Transverse colon (tissue), 4 donors: ENCODE data around the gene SYNE1. TPM values are rescaled to one million over a fixed set of nuclear protein-coding genes. Genes with fewer than 3 reads are reported as not detected.
A peak's percentile ranks its signal among the peaks of the same experiment; 100 is the strongest.

Experiments
- DNase-seq: peaks from one replicate; pipeline ENCODE4 v3.0.0-alpha.2; 2019
- H3K27ac ChIP-seq, 4 donors: fragments of 200-600 bp; sonication (generic); 2 replicates each; pipeline ENCODE4 v1.5.1; 2016 to 2018; ENCODE audit warnings: inconsistent platforms in 4 of 4
- H3K27me3 ChIP-seq: fragments of 200-600 bp; sonication (generic); 2 replicates; pipeline ENCODE4 v1.5.1; 2017; ENCODE audit warnings: inconsistent platforms
- H3K36me3 ChIP-seq, 4 donors: fragments of 200-600 bp; sonication (generic); 2 replicates each; pipeline ENCODE4 v1.5.1; 2017 to 2019; ENCODE audit warnings: inconsistent platforms in 4 of 4
- H3K4me1 ChIP-seq, 4 donors: fragments of 200-600 bp; sonication (generic); 2 replicates each; pipeline ENCODE4 v1.5.1; 2017 to 2020; ENCODE audit warnings: inconsistent platforms in 4 of 4
- H3K4me3 ChIP-seq, 4 donors: fragments of 200-600 bp; sonication (generic); 1 replicate in 1 of 4; 2 replicates in 3 of 4; pipeline versions ENCODE4 v1.5.1 to v1.6.1; 2017 to 2019; ENCODE audit warnings: inconsistent platforms in 4 of 4
- H3K9me3 ChIP-seq, 2 donors: fragments of 200-600 bp; sonication (generic); 2 replicates each; pipeline ENCODE4 v1.5.1; 2017 to 2019; ENCODE audit warnings: inconsistent platforms in 2 of 2
- EP300 ChIP-seq: sonication (generic); formaldehyde crosslinking; IDR thresholded peaks from one replicate; pipeline ENCODE4 v1.6.1; 2017; ENCODE audit warnings: antibody characterized with exemption, low read depth
- POLR2A ChIP-seq: fragments of 450-650 bp; IDR thresholded peaks from one replicate; pipeline ENCODE4 v1.6.1; 2016; ENCODE audit warnings: antibody characterized with exemption, mild to moderate bottlenecking, moderate library complexity
- POLR2AphosphoS5 ChIP-seq, 3 donors: sonication (generic); formaldehyde crosslinking; IDR thresholded peaks; one replicate each; pipeline ENCODE4 v1.6.1; 2016; ENCODE audit warnings: antibody characterized with exemption in 3 of 3
- WGBS, 2 donors: methylation state at CpG; one replicate each; pipeline ENCODE4 v1.1.5; 2018; ENCODE audit warnings: low coverage in 1 of 2; 5-methylcytosine and 5-hydroxymethylcytosine counted together
- in situ Hi-C, 4 donors: fragments of 200-750 bp; cut with MboI; loops; one replicate each; pipeline versions ENCODE4 v1.15.0 to v1.15.1; 2017; ENCODE audit warnings: low sequenced_read_pairs in 3 of 4, low pct_ligation_motif_present in 1 of 4, low pct_unique_long_range_greater_than_20kb in 1 of 4
- intact Hi-C: fragments of 100-400 bp; cut with DNase I; formaldehyde crosslinking; loops from one replicate; pipeline ENCODE4 v1.15.1; 2023; ENCODE audit warnings: low total_unique reads
- total RNA-seq, 4 donors: library from RNA; depleted of rRNA; stranded (reverse); fragments of >200 nt; gene quantifications; one replicate each; pipeline ENCODE4 v1.1.0, GENCODE V29; 2016
- TF ChIP-seq, protein P1 (sequence below), 5 experiments: fragments of 200-600 bp in 3 of 5; fragments of 450-650 bp in 2 of 5; sonication (generic) in 3 of 5; IDR thresholded peaks; 1 replicate in 2 of 5; 2 replicates in 3 of 5; pipeline ENCODE4 v1.5.1; 2016 to 2017; ENCODE audit warnings: antibody characterized with exemption in 5 of 5, inconsistent platforms in 3 of 5, mild to moderate bottlenecking in 2 of 5, moderate library complexity in 1 of 5

SYNE1 gene
- total RNA-seq, 4 donors from 2014 or later, result 31.4 to 87.2 (median 59.7) TPM

- Histone ChIP-seq H3K27me3 (no peaks in the 10 kb centered on the region), H3K27ac (no peak overlapping the region), H3K4me3 (no peak overlapping the region), H3K4me1 (no peaks in the 10 kb centered on the region), H3K9me3 (no peaks in the 10 kb centered on the region), H3K36me3 (peaks cover 0 to 16% (median 5%) of the 10 kb centered on the region in 4 donors)
- intact Hi-C loops (no loop called here), in situ Hi-C loops (no loop called here)
- 87 to 100% methylated on average over 1 to 8 of the region's 8 CpGs for WGBS, 2 donors
- no peak for DNase-seq
- TF ChIP-seq POLR2AphosphoS5 (IDR thresholded peaks at IDR 0.05) (no peak), EP300 (no peak), POLR2A (no peak)
- TF ChIP-seq, protein P1, sequence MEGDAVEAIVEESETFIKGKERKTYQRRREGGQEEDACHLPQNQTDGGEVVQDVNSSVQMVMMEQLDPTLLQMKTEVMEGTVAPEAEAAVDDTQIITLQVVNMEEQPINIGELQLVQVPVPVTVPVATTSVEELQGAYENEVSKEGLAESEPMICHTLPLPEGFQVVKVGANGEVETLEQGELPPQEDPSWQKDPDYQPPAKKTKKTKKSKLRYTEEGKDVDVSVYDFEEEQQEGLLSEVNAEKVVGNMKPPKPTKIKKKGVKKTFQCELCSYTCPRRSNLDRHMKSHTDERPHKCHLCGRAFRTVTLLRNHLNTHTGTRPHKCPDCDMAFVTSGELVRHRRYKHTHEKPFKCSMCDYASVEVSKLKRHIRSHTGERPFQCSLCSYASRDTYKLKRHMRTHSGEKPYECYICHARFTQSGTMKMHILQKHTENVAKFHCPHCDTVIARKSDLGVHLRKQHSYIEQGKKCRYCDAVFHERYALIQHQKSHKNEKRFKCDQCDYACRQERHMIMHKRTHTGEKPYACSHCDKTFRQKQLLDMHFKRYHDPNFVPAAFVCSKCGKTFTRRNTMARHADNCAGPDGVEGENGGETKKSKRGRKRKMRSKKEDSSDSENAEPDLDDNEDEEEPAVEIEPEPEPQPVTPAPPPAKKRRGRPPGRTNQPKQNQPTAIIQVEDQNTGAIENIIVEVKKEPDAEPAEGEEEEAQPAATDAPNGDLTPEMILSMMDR (IDR thresholded peaks at IDR 0.05), result no peak
These were observed 500.7 kb downstream of the SYNE1 start for GRCh38 chr6:152136449-152136825.

- in situ Hi-C loops (no loop called here), intact Hi-C loops (no loop called here)
- H3K27ac ChIP-seq, result peak overlapping the region in 2 of 4 donors; percentile 2 to 4
- peak in 1 of 3 donors; percentile 41 for TF ChIP-seq POLR2AphosphoS5 (IDR thresholded peaks at IDR 0.05)
- TF ChIP-seq EP300, result no peak
- H3K36me3 ChIP-seq, result peaks cover 0 to 16% (median 5%) of the 10 kb centered on the region in 4 donors
- WGBS, 2 donors, result 58 to 59% methylated on average over 8 of the region's 8 CpGs
- no peaks in the 10 kb centered on the region for H3K9me3 ChIP-seq
- H3K4me1 ChIP-seq, result peaks cover 0 to under 1% (median 0%) of the 10 kb centered on the region in 4 donors
- H3K27me3 ChIP-seq, result no peaks in the 10 kb centered on the region
- DNase-seq, result no peak
- no peak overlapping the region for H3K4me3 ChIP-seq
These were observed 501.3 kb downstream of the SYNE1 start for GRCh38 chr6:152135755-152136448.

DNA sequence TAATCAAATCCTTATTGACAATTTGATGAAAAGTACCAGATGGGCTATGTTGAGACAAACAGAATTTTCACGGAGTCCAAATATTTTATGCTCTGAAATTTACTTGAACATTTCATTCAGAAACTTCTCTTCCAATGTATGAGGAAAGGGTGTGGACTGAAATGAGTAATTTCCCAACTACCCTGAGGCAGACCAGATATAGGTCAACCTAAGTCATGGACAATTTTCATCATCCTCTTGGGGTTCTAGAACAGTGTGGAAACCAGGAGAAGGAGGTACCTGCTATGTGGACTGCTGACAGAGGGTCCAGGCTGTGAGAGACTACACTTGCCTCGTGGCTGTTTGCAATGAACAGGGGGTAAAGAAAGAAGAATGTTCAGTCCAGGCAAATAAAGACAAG is 506.7 kb downstream of the SYNE1 start:
- Histone ChIP-seq H3K27me3 (no peaks in the 10 kb centered on the region), H3K9me3 (no peaks in the 10 kb centered on the region), H3K4me1 (peaks cover 0 to 4% (median 1%) of the 10 kb centered on the region in 4 donors), H3K4me3 (peak overlapping the region in 2 of 4 donors; percentile 22 to 30), H3K27ac (peak overlapping the region; percentile 64 to 82 (median 75)), H3K36me3 (peaks cover 0 to 16% (median 5%) of the 10 kb centered on the region in 4 donors)
- in situ Hi-C loops, result no loop called here
- no peak for DNase-seq
- TF ChIP-seq EP300 (no peak), POLR2A (no peak), POLR2AphosphoS5 (IDR thresholded peaks at IDR 0.05) (no peak)
- TF ChIP-seq, protein P1 (IDR thresholded peaks at IDR 0.05), result no peak
- 44 to 56% methylated on average over 2 of the region's 2 CpGs for WGBS, 2 donors
- intact Hi-C loops, result no loop called here

- WGBS, 2 donors, result 44 to 54% methylated on average over 6 to 9 of the region's 9 CpGs
- no peaks in the 10 kb centered on the region for H3K27me3 ChIP-seq
- H3K27ac ChIP-seq, result peak overlapping the region; percentile 64 to 82 (median 75)
- no peaks in the 10 kb centered on the region for H3K9me3 ChIP-seq
- no peak for DNase-seq
- H3K36me3 ChIP-seq, result peaks cover 0 to 11% (median 5%) of the 10 kb centered on the region in 4 donors
- in situ Hi-C loops (loop anchor here in 1 of 4 donors (10.0 kb wide), 1 partner anchor 365 kb away; no protein-coding TSS in a partner anchor), intact Hi-C loops (no loop called here)
- peak overlapping the region in 3 of 4 donors; percentile 15 to 30 (median 22) for H3K4me3 ChIP-seq
- TF ChIP-seq, protein P1 (IDR thresholded peaks at IDR 0.05), result no peak
- peak; percentile 13 for TF ChIP-seq POLR2A
- no peak for TF ChIP-seq EP300
- peak; percentile 41 to 69 (median 49) for TF ChIP-seq POLR2AphosphoS5 (IDR thresholded peaks at IDR 0.05)
- H3K4me1 ChIP-seq, result peaks cover 0 to 4% (median 1%) of the 10 kb centered on the region in 4 donors
These were observed 507.4 kb downstream of the SYNE1 start for GRCh38 chr6:152129691-152130151.
